ENCODE measurements around the gene IL1RAPL1. TPM values are rescaled to one million over a fixed set of nuclear protein-coding genes. Genes with fewer than 3 reads are reported as not detected.
A peak's percentile ranks its signal among the peaks of the same experiment; 100 is the strongest.

IL1RAPL1 gene
- total RNA-seq, 1 donor from 2014 or later, result 0.16 TPM

DNA sequence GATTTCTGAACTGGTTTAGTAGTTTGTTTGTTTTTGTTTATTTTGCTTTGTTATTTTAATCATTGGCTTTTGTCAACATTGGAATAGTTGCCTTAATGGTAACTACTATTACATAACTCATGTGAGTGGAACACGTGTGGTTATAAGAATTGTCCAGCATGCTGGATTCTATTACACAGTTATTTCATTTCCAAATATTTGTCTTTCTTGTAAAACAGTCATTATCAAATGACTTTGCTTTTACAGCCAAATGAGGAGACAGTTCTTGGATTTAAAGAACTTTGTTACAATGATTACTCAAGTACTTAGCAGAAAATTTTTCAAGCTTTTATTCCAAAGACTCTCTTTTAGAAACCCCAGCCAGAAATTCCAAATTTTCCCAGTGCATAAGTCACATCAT, 1112.0 kb downstream of the IL1RAPL1 start:
- H3K4me3 ChIP-seq (ENCODE audit: insufficient read depth, low read depth, low read length), result no peak overlapping the region
- no peak for FAIRE-seq

DNA sequence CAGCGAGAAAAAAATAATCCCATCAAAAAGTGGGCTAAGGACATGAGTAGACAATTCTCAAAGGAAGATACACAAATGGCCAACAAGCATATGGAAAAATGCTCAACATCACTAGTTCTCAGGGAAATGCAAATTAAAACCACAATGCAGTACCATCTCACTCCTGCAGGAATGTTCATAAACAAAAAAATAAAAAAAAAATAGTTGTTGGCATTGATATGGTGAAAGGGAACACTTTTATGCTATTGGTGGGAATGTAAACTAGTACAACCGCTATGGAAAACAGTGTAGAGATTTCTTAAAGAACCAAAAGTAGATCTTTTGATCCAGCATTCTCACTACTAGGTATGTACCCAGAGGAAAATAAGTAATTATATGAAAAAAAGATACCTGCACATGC, 1119.8 kb downstream of the IL1RAPL1 start:
- Mint-ChIP-seq H3K27me3 (ENCODE audit: low read depth, unreplicated experiment) (no peaks in the 10 kb centered on the region), H3K36me3 (ENCODE audit: low read depth, unreplicated experiment) (no peaks in the 10 kb centered on the region), H3K4me3 (ENCODE audit: unreplicated experiment) (no peak overlapping the region), H3K4me1 (ENCODE audit: low read depth, unreplicated experiment) (no peaks in the 10 kb centered on the region), H3K27ac (ENCODE audit: unreplicated experiment) (no peak overlapping the region), H3K9me3 (ENCODE audit: unreplicated experiment) (no peaks in the 10 kb centered on the region)
- Histone ChIP-seq H3K79me2 (ENCODE audit: insufficient read depth, low read length) (no peaks in the 10 kb centered on the region), H3K4me3 (ENCODE audit: insufficient read depth, low read depth, low read length) (no peak overlapping the region), H3K4me2 (ENCODE audit: low read length) (no peak overlapping the region), H2AFZ (ENCODE audit: low read depth, low read length) (no peak overlapping the region), H3K27ac (ENCODE audit: low read depth, low read length) (no peak overlapping the region), H4K20me1 (ENCODE audit: insufficient read depth, low read length) (no peaks in the 10 kb centered on the region), H3K27me3 (ENCODE audit: insufficient read depth, low read length) (no peaks in the 10 kb centered on the region), H3K9me3 (ENCODE audit: insufficient read depth, low read depth, low read length) (no peaks in the 10 kb centered on the region), H3K36me3 (ENCODE audit: insufficient read depth, low read length) (no peaks in the 10 kb centered on the region), H3K9ac (ENCODE audit: low read length) (no peak overlapping the region), H3K4me1 (ENCODE audit: insufficient read depth, low read length) (no peaks in the 10 kb centered on the region)
- TF ChIP-seq, protein P1, sequence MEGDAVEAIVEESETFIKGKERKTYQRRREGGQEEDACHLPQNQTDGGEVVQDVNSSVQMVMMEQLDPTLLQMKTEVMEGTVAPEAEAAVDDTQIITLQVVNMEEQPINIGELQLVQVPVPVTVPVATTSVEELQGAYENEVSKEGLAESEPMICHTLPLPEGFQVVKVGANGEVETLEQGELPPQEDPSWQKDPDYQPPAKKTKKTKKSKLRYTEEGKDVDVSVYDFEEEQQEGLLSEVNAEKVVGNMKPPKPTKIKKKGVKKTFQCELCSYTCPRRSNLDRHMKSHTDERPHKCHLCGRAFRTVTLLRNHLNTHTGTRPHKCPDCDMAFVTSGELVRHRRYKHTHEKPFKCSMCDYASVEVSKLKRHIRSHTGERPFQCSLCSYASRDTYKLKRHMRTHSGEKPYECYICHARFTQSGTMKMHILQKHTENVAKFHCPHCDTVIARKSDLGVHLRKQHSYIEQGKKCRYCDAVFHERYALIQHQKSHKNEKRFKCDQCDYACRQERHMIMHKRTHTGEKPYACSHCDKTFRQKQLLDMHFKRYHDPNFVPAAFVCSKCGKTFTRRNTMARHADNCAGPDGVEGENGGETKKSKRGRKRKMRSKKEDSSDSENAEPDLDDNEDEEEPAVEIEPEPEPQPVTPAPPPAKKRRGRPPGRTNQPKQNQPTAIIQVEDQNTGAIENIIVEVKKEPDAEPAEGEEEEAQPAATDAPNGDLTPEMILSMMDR (IDR thresholded peaks at IDR 0.05; ENCODE audit: insufficient read depth, low read depth, low read length), result no peak
- TF ChIP-seq EZH2 (IDR thresholded peaks at IDR 0.05; ENCODE audit: insufficient read depth, low read length), result no peak
- FAIRE-seq (peak; percentile 82), DNase-seq (ENCODE audit: low read depth) (no peak)

More for the DNA sequence above, 1112.0 kb downstream of the IL1RAPL1 start:
- H3K36me3 Mint-ChIP-seq (ENCODE audit: low read depth, unreplicated experiment), result no peaks in the 10 kb centered on the region
- Histone ChIP-seq H3K4me1 (ENCODE audit: insufficient read depth, low read length) (no peaks in the 10 kb centered on the region), H3K9ac (ENCODE audit: low read length) (no peak overlapping the region), H3K36me3 (ENCODE audit: insufficient read depth, low read length) (no peaks in the 10 kb centered on the region), H3K4me2 (ENCODE audit: low read length) (no peak overlapping the region), H4K20me1 (ENCODE audit: insufficient read depth, low read length) (no peaks in the 10 kb centered on the region), H3K9me3 (ENCODE audit: insufficient read depth, low read depth, low read length) (no peaks in the 10 kb centered on the region), H3K79me2 (ENCODE audit: insufficient read depth, low read length) (no peaks in the 10 kb centered on the region), H2AFZ (ENCODE audit: low read depth, low read length) (no peak overlapping the region), H3K27me3 (ENCODE audit: insufficient read depth, low read length) (no peaks in the 10 kb centered on the region), H3K27ac (ENCODE audit: low read depth, low read length) (no peak overlapping the region)
- no peak overlapping the region for H3K4me3 Mint-ChIP-seq (ENCODE audit: unreplicated experiment)
- no peak overlapping the region for H3K27ac Mint-ChIP-seq (ENCODE audit: unreplicated experiment)
- H3K9me3 Mint-ChIP-seq (ENCODE audit: unreplicated experiment), result no peaks in the 10 kb centered on the region
- H3K4me1 Mint-ChIP-seq (ENCODE audit: low read depth, unreplicated experiment), result no peaks in the 10 kb centered on the region
- no peaks in the 10 kb centered on the region for H3K27me3 Mint-ChIP-seq (ENCODE audit: low read depth, unreplicated experiment)
- no peak for DNase-seq (ENCODE audit: low read depth)
- TF ChIP-seq EZH2 (IDR thresholded peaks at IDR 0.05; ENCODE audit: insufficient read depth, low read length), result no peak
- TF ChIP-seq, protein P1 (IDR thresholded peaks at IDR 0.05; ENCODE audit: insufficient read depth, low read depth, low read length), result no peak

DNA sequence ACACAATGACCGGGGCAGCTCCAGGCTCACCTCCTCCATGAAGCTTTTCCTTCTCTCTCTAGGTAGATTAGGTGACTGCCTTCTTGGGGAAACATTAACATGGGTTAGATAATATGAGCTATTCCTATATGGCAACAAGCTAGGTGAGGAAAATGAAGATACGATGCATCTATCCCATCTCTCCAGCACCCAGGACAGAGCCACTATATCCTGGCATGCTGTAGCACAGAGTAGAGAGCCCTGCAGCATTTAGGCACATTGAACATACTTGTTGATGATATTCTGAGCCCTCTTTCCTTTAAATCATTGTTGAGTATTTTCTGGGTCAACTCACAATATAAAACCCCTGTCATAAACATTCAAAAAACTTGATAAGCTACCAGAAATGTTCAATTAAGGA, 1133.9 kb downstream of the IL1RAPL1 start:
- H3K4me1 Mint-ChIP-seq (ENCODE audit: low read depth, unreplicated experiment), result no peaks in the 10 kb centered on the region

More for the DNA sequence above, 1133.9 kb downstream of the IL1RAPL1 start:
- H3K27ac ChIP-seq (ENCODE audit: low read depth, low read length), result no peak overlapping the region
- TF ChIP-seq, protein P1 (IDR thresholded peaks at IDR 0.05; ENCODE audit: insufficient read depth, low read depth, low read length), result no peak
- TF ChIP-seq EZH2 (IDR thresholded peaks at IDR 0.05; ENCODE audit: insufficient read depth, low read length), result no peak
- FAIRE-seq, result peak; percentile 55
- Mint-ChIP-seq H3K27ac (ENCODE audit: unreplicated experiment) (no peak overlapping the region), H3K9me3 (ENCODE audit: unreplicated experiment) (no peaks in the 10 kb centered on the region), H3K36me3 (ENCODE audit: low read depth, unreplicated experiment) (no peaks in the 10 kb centered on the region), H3K27me3 (ENCODE audit: low read depth, unreplicated experiment) (no peaks in the 10 kb centered on the region), H3K4me3 (ENCODE audit: unreplicated experiment) (no peak overlapping the region)
- no peaks in the 10 kb centered on the region for H3K9me3 ChIP-seq (ENCODE audit: insufficient read depth, low read depth, low read length)
- H3K9ac ChIP-seq (ENCODE audit: low read length), result no peak overlapping the region
- no peak overlapping the region for H2AFZ ChIP-seq (ENCODE audit: low read depth, low read length)
- H3K36me3 ChIP-seq (ENCODE audit: insufficient read depth, low read length), result no peaks in the 10 kb centered on the region
- no peak overlapping the region for H3K4me3 ChIP-seq (ENCODE audit: insufficient read depth, low read depth, low read length)
- DNase-seq (ENCODE audit: low read depth), result no peak
- H3K4me1 ChIP-seq (ENCODE audit: insufficient read depth, low read length), result no peaks in the 10 kb centered on the region
- H4K20me1 ChIP-seq (ENCODE audit: insufficient read depth, low read length), result no peaks in the 10 kb centered on the region
- no peaks in the 10 kb centered on the region for H3K79me2 ChIP-seq (ENCODE audit: insufficient read depth, low read length)
- H3K27me3 ChIP-seq (ENCODE audit: insufficient read depth, low read length), result no peaks in the 10 kb centered on the region
- H3K4me2 ChIP-seq (ENCODE audit: low read length), result no peak overlapping the region
